ENCODE results near the gene KHK. TPM values are rescaled to one million over a fixed set of nuclear protein-coding genes. Genes with fewer than 3 reads are reported as not detected.
A peak's percentile ranks its signal among the peaks of the same experiment; 100 is the strongest.
"Not testable (repeated sequence)": the region's sequence is repeated elsewhere in the genome, so short reads cannot be mapped to it uniquely, and the experiment has no call there.

Gene KHK
- total RNA-seq, 1 donor: 1.7 TPM

DNA sequence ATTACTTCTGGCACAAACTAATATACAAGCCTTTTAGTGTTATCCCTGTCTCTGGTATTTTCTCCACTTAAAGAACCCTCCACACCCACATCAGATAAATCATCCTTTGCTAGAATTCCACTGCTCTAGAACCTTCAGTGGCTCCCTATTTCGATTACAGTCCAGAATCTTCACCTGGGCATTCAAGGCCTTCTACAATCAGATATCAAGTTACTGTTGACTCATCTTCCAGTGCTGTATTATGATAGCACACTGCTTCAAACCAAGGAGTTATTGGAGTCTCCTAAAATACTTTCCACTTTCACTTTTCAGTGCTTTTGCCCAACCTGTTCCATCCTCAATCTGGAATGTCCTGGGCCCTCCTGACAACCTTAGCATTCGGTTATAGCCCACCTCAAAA, 28.9 kb downstream of the KHK start:
- no peak overlapping the region for H3K4me3 ChIP-seq (ENCODE audit: low read depth, low read length)
- TF ChIP-seq, protein P1, sequence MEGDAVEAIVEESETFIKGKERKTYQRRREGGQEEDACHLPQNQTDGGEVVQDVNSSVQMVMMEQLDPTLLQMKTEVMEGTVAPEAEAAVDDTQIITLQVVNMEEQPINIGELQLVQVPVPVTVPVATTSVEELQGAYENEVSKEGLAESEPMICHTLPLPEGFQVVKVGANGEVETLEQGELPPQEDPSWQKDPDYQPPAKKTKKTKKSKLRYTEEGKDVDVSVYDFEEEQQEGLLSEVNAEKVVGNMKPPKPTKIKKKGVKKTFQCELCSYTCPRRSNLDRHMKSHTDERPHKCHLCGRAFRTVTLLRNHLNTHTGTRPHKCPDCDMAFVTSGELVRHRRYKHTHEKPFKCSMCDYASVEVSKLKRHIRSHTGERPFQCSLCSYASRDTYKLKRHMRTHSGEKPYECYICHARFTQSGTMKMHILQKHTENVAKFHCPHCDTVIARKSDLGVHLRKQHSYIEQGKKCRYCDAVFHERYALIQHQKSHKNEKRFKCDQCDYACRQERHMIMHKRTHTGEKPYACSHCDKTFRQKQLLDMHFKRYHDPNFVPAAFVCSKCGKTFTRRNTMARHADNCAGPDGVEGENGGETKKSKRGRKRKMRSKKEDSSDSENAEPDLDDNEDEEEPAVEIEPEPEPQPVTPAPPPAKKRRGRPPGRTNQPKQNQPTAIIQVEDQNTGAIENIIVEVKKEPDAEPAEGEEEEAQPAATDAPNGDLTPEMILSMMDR (IDR thresholded peaks at IDR 0.05; ENCODE audit: insufficient read depth, low read length): no peak
- DNase-seq (ENCODE audit: low read depth): no peak

GRCh38 chr2:27117995-27118524, 31.5 kb downstream of the KHK start:
- TF ChIP-seq, protein P1 (IDR thresholded peaks at IDR 0.05; ENCODE audit: insufficient read depth, low read length): no peak
- DNase-seq (ENCODE audit: low read depth): no peak
- peak overlapping the region; percentile 67 for H3K4me3 ChIP-seq (ENCODE audit: low read depth, low read length)

GRCh38 chr2:27118525-27119329, 32.2 kb downstream of the KHK start, which contains the start of gene CGREF1:
Gene CGREF1 (minus strand): TSS chr2:27119128. CDS start chr2:27104366, 14,762 bp downstream.
- H3K4me3 ChIP-seq (ENCODE audit: low read depth, low read length): peak within 1 kb of the TSS; percentile 67
- no peak for DNase-seq (ENCODE audit: low read depth)
- TF ChIP-seq, protein P1 (IDR thresholded peaks at IDR 0.05; ENCODE audit: insufficient read depth, low read length): no peak

DNA sequence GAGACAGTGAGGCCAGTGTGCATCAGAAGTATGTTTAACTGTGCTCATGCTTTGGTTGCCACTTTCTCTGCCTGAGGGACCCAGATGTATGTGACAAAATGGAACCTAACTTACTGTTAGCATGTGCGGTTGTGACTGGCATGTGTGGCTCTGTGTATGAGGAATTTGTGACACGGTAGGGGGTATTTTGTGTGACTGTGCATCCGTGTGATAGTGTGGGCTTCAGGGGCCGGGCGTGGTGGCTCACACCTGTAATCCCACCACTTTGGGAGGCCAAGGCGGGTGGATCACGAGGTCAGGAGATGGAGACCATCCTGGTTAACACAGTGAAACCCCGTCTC, 32.7 kb downstream of the KHK start:
- H3K4me3 ChIP-seq (ENCODE audit: low read depth, low read length): peak overlapping the region; percentile 67

DNA sequence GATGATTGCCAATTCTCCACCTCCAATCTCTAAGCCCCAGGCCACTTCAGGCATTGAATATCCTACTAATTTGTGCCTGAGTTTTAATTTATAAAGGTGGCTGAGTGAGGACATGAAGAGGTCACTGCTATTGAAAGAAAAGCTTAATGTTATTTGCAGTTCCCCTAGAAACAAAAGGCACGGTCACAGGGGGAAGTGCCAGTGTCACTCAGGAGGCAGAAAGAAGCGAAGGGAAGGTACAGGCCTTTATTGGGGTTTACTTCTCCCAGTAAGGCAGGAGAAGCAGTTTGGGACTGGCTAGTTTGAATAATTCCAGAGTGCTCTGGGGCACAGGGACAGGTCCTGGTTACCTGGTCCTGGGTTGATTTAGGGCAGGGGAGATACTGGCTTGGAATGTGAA, 35.3 kb downstream of the KHK start:
- H3K4me3 ChIP-seq (ENCODE audit: low read depth, low read length): no peak overlapping the region
- DNase-seq (ENCODE audit: low read depth): no peak
- TF ChIP-seq, protein P1 (IDR thresholded peaks at IDR 0.05; ENCODE audit: insufficient read depth, low read length): no peak

More for the DNA sequence above, 32.7 kb downstream of the KHK start:
- not testable (repeated sequence) for DNase-seq (ENCODE audit: low read depth)

GRCh38 chr2:27122791-27123190, 36.2 kb downstream of the KHK start:
- no peak overlapping the region for H3K4me3 ChIP-seq (ENCODE audit: low read depth, low read length)
- DNase-seq (ENCODE audit: low read depth): no peak
- TF ChIP-seq, protein P1 (IDR thresholded peaks at IDR 0.05; ENCODE audit: insufficient read depth, low read length): no peak

DNA sequence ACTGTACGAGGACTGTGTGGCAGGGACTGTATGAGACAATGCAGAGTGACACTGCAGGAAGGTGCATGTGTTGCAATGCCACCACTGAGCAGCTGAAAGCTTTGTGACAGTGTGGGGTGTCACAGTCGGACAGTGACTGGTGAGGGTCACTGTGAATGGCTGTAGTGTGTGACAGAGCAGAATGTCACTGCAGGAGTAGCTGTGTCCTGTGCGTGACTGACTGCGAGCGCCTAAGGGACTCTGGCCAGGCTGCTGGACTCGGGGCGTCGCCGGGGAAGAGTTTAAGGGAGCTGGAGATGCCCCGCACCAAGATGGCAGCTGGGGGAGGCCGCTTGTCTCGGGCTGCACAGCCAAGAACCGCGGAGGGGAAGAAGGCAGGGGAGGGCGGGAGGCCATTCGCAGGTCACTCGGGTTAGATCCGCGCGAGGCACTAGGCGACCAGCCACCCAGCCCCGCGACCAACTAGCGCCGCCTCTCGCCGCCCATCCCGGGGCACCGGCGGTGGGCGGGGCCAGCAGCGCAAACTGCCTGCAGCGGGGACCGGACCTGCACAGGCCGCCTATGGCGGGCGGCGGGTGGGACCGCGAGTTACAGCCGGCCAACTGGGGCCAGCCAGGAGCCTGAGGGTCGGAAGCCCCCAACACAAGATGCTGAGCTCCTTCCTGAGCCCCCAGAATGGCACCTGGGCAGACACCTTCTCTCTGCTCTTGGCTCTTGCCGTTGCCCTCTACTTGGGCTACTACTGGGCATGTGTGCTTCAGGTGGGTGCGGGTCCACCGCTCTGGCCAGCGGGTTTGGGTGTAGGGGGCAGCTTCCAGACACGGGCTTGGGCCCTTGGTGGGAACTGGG, 37.0 kb downstream of the KHK start, which contains the start of gene ABHD1:
Gene ABHD1, plus strand, starts transcription at position 514 of the 849 bp plus-strand sequence. Its CDS starts 134 bp downstream, at position 648.
- peak within 1 kb of the TSS; percentile 64 for H3K4me3 ChIP-seq (ENCODE audit: low read depth, low read length)
- no peak for DNase-seq (ENCODE audit: low read depth)
- TF ChIP-seq, protein P1 (IDR thresholded peaks at IDR 0.05; ENCODE audit: insufficient read depth, low read length): no peak
